ENCODE results near the gene QRFP. TPM values are rescaled to one million over a fixed set of nuclear protein-coding genes. Genes with fewer than 3 reads are reported as not detected.

The QRFP gene
- total RNA-seq, 1 experiment from 2014 or later, result not detected

DNA sequence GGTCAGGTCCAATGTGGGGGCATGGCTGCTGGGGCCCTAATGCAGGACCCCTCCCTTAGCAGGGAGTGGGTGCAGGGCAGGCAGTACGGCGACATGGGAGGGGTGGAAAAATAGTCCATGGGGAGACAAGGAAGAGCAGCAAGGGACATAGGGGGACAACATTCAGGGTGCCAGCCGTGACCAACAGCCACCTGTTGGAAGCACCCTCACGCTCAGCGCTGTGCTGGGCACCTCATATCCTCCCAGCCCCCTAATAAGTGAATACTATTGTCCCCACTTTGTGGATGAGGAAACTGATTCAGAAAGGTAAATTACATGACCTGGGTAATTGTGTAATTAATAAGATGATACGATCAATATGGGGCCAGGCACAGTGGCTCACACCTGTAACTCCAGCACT is 45.5 kb upstream of the QRFP start:
- peaks cover 14% of the 10 kb centered on the region for H3K23me2 ChIP-seq (ENCODE audit: insufficient read length, low read depth, low read length, poor library complexity, severe bottlenecking)
- no peaks in the 10 kb centered on the region for H3K79me2 ChIP-seq (ENCODE audit: insufficient read depth, low read length)
- Mint-ChIP-seq H3K9me3 (no peaks in the 10 kb centered on the region; a peak in 1 of 5 replicates), H3K4me3 (no peak overlapping the region), H3K27me3 (ENCODE audit: low read depth) (peaks cover 54% of the 10 kb centered on the region), H3K36me3 (ENCODE audit: insufficient read depth in 1 of 3, low read depth in 3 of 3) (no peaks in the 10 kb centered on the region), H3K27ac (no peak overlapping the region), H3K4me1 (peaks cover 14 to 29% of the 10 kb centered on the region in 2 experiments)
- H4K91ac ChIP-seq (ENCODE audit: insufficient read length, low read depth, low read length), result no peak overlapping the region
- DNase-seq, result no peak
- H3K9me3 ChIP-seq (ENCODE audit: control insufficient read depth, low read depth, low read length), result no peaks in the 10 kb centered on the region
- no peaks in the 10 kb centered on the region for H3K4me1 ChIP-seq (ENCODE audit: insufficient read depth, low read length)
- H3K18ac ChIP-seq (ENCODE audit: insufficient read length, low read depth, low read length), result no peak overlapping the region
- H3K9ac ChIP-seq (ENCODE audit: extremely low read depth, insufficient read length, low read length), result no peak overlapping the region
- H3K27me3 ChIP-seq (ENCODE audit: insufficient read depth, low read length), result peaks cover 13% of the 10 kb centered on the region; the same call in 1 of the 2 replicates
- no peak overlapping the region for H2BK120ac ChIP-seq (ENCODE audit: low read depth, low read length, poor library complexity, severe bottlenecking)
- H2AK5ac ChIP-seq (ENCODE audit: insufficient read length, low read length), result no peak overlapping the region
- no peak overlapping the region for H3K4me2 ChIP-seq (ENCODE audit: insufficient read depth, insufficient read length, low read length)
- H3K14ac ChIP-seq (ENCODE audit: insufficient read depth, low read length), result no peak overlapping the region
- H4K20me1 ChIP-seq (ENCODE audit: control insufficient read depth, insufficient read depth, insufficient read length), result no peaks in the 10 kb centered on the region
- H3K27ac ChIP-seq (ENCODE audit: insufficient read length, low read depth, low read length), result no peak overlapping the region
- H3K4ac ChIP-seq (ENCODE audit: low read depth, low read length), result no peak overlapping the region
- TF ChIP-seq, protein P1, sequence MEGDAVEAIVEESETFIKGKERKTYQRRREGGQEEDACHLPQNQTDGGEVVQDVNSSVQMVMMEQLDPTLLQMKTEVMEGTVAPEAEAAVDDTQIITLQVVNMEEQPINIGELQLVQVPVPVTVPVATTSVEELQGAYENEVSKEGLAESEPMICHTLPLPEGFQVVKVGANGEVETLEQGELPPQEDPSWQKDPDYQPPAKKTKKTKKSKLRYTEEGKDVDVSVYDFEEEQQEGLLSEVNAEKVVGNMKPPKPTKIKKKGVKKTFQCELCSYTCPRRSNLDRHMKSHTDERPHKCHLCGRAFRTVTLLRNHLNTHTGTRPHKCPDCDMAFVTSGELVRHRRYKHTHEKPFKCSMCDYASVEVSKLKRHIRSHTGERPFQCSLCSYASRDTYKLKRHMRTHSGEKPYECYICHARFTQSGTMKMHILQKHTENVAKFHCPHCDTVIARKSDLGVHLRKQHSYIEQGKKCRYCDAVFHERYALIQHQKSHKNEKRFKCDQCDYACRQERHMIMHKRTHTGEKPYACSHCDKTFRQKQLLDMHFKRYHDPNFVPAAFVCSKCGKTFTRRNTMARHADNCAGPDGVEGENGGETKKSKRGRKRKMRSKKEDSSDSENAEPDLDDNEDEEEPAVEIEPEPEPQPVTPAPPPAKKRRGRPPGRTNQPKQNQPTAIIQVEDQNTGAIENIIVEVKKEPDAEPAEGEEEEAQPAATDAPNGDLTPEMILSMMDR (conservative IDR thresholded peaks at IDR 0.05), result no peak
- H4K8ac ChIP-seq (replicated peaks; ENCODE audit: insufficient read length, low read depth, low read length), result no peak overlapping the region
- no peak overlapping the region for H2AFZ ChIP-seq (ENCODE audit: low read length)
- no peak overlapping the region for H2BK15ac ChIP-seq (ENCODE audit: low read depth, low read length)
- no peak overlapping the region for H3K23ac ChIP-seq (ENCODE audit: insufficient read length, low read depth, low read length)
- H2BK12ac ChIP-seq (ENCODE audit: insufficient read length, low read depth, low read length), result no peak overlapping the region
- H3K56ac ChIP-seq (ENCODE audit: insufficient read length, low read depth, low read length), result no peak overlapping the region
- H2BK5ac ChIP-seq (ENCODE audit: insufficient read length, low read length), result no peak overlapping the region
- no peaks in the 10 kb centered on the region for H3K79me1 ChIP-seq (ENCODE audit: insufficient read depth, low read depth, low read length, poor library complexity, severe bottlenecking)
- H4K5ac ChIP-seq (ENCODE audit: insufficient read length, low read depth, low read length), result no peak overlapping the region
- no peak overlapping the region for H2BK20ac ChIP-seq (ENCODE audit: low read depth, low read length, poor library complexity, severe bottlenecking)
- H3T11ph ChIP-seq (ENCODE audit: low read length), result no peak overlapping the region
- no CpG with 5 or more reads among the region's 6 CpGs for WGBS (ENCODE audit: extremely low coverage, insufficient read length, low lambda C conversion rate)
